Activated T-helper 2 cell treated with anti-CD3 and anti-CD28 coated beads, Interferon-gamma antibody, Interleukin-2, Interleukin-4, amounts not matched to agents 10 μg/mL and 5 μg/mL and 100 μg/mL, durations not matched to agents 14 hours and 24 hours and 36 hours (primary cell): ENCODE measurements around the gene USP6. TPM values are rescaled to one million over a fixed set of nuclear protein-coding genes. Genes with fewer than 3 reads are reported as not detected.
"Not testable (repeated sequence)": the region's sequence is repeated elsewhere in the genome, so short reads cannot be mapped to it uniquely, and the experiment has no call there.

Experiments used
- DNase-seq: peaks from one replicate; pipeline ENCODE4 v3.0.0; 2021; ENCODE audit warnings: low spot score
- H3K27ac Mint-ChIP-seq: one replicate; pipeline ENCODE4 v1.8.0; 2021; ENCODE audit warnings: mixed read lengths
- H3K27me3 Mint-ChIP-seq: one replicate; pipeline ENCODE4 v1.8.0; 2021; ENCODE audit warnings: low read depth, mixed read lengths
- H3K36me3 Mint-ChIP-seq: one replicate; pipeline ENCODE4 v1.8.0; 2021; ENCODE audit warnings: low read depth, mixed read lengths
- H3K4me1 Mint-ChIP-seq: one replicate; pipeline ENCODE4 v1.8.0; 2021; ENCODE audit warnings: low read depth, mixed read lengths
- H3K4me3 Mint-ChIP-seq: one replicate; pipeline ENCODE4 v1.8.0; 2021; ENCODE audit warnings: low read depth, mild to moderate bottlenecking, moderate library complexity, mixed read lengths
- H3K9me3 Mint-ChIP-seq: one replicate; pipeline ENCODE4 v1.8.0; 2021; ENCODE audit warnings: mixed read lengths
- intact Hi-C: fragments of 100-400 bp; cut with micrococcal nuclease; formaldehyde crosslinking; loops from one replicate; pipeline ENCODE4 v1.15.1; 2023
- total RNA-seq: library from RNA; stranded (reverse); gene quantifications from 2 replicates; pipeline ENCODE4 v1.2.3, GENCODE V29; 2022

USP6 gene
- total RNA-seq, 1 donor from 2014 or later, result 0.07 TPM

DNA sequence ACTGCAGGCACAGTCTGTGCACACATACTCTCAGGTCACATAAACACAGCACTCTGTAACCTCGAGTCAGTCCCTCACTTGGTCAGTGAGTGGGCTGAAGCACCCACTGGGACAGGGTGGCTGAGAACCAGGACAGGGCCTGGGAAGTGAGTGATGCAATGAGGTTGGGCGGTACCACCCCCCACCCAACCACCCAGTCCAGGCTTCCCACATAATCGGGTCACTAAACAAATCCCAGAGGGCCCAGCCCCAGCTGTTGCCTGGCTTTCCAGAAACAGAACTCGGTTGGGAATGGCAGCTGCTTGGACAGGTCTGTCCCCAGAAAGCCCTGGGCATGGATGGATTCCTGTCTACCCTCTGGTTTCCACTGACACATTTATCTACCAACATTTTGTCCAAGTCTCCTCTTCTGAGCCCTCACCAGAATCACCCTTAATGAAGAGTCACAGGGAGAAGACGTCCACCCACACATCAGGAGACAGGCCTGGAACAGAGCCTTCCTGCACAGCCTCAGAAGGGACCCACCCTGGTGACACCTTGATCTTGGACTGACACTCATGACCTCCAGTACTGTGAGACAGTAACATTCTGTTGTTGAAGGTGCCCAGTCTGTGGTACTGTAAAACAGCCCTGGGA is 8.4 kb downstream of the USP6 start:
- not testable (repeated sequence) for H3K9me3 Mint-ChIP-seq, DNase-seq, H3K4me3 Mint-ChIP-seq

GRCh38 chr17:5124896-5125295 is 9.1 kb downstream of the USP6 start:
- H3K4me1 Mint-ChIP-seq, H3K9me3 Mint-ChIP-seq, intact Hi-C loops, H3K36me3 Mint-ChIP-seq, H3K27ac Mint-ChIP-seq, H3K4me3 Mint-ChIP-seq, DNase-seq: not testable (repeated sequence)
- H3K27me3 Mint-ChIP-seq, result peaks cover 31% of the 10 kb centered on the region

More for the DNA sequence above, 8.4 kb downstream of the USP6 start:
- H3K27me3 Mint-ChIP-seq, result peaks cover 31% of the 10 kb centered on the region
- intact Hi-C loops, H3K36me3 Mint-ChIP-seq, H3K4me1 Mint-ChIP-seq, H3K27ac Mint-ChIP-seq: not testable (repeated sequence)

DNA sequence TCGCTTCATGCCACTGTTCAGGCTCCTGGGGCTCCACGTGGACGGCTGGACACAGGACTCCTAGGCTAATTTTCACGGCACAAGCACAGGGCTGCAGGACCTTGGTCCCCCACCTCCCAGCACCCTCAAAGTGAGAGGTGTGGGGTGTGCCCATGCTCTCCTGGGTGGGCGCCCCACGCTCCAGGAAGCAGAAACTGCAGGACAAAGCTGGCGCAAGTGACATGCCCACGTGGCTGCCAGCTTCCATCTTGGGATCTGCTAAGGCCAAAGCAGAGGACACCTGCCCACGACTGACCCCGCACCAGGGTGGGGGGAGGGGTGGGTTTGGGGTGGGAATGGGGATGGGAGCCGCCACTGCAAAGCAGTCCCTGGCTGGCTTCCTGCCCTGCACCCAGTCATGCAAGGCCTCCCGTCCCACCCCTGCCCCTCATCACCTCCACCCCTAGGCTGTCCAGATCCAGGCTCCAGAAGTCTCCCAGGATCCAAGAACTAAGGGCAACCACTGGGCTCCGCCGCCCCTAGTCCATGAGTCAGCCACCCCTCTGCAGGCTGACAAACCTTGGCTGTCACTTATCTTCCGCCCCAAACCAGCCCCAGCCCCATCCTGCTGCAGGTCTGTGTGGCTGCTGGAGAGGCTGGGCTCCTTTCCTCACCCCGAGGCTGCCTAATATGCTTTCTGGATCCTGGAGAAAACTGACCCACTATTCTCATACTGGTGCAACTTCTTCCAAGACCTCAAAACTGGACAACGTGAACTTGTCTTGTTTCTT is 11.1 kb downstream of the USP6 start:
- Mint-ChIP-seq H3K4me3 (no peak overlapping the region), H3K9me3 (no peaks in the 10 kb centered on the region), H3K4me1 (no peaks in the 10 kb centered on the region), H3K27me3 (peaks cover 17% of the 10 kb centered on the region), H3K27ac (no peak overlapping the region), H3K36me3 (no peaks in the 10 kb centered on the region)
- intact Hi-C loops, result no loop called here
- DNase-seq, result no peak

GRCh38 chr17:5127910-5128309 is 12.1 kb downstream of the USP6 start:
- no peaks in the 10 kb centered on the region for H3K9me3 Mint-ChIP-seq
- no peaks in the 10 kb centered on the region for H3K36me3 Mint-ChIP-seq
- no peak overlapping the region for H3K27ac Mint-ChIP-seq
- H3K4me1 Mint-ChIP-seq, result no peaks in the 10 kb centered on the region
- peaks cover 13% of the 10 kb centered on the region for H3K27me3 Mint-ChIP-seq
- intact Hi-C loops, result no loop called here
- no peak for DNase-seq
- no peak overlapping the region for H3K4me3 Mint-ChIP-seq

GRCh38 chr17:5128387-5128786 is 12.6 kb downstream of the USP6 start:
- H3K4me1 Mint-ChIP-seq, H3K27ac Mint-ChIP-seq, H3K36me3 Mint-ChIP-seq, intact Hi-C loops, H3K4me3 Mint-ChIP-seq, H3K9me3 Mint-ChIP-seq, DNase-seq: not testable (repeated sequence)
- peaks cover 13% of the 10 kb centered on the region for H3K27me3 Mint-ChIP-seq

DNA sequence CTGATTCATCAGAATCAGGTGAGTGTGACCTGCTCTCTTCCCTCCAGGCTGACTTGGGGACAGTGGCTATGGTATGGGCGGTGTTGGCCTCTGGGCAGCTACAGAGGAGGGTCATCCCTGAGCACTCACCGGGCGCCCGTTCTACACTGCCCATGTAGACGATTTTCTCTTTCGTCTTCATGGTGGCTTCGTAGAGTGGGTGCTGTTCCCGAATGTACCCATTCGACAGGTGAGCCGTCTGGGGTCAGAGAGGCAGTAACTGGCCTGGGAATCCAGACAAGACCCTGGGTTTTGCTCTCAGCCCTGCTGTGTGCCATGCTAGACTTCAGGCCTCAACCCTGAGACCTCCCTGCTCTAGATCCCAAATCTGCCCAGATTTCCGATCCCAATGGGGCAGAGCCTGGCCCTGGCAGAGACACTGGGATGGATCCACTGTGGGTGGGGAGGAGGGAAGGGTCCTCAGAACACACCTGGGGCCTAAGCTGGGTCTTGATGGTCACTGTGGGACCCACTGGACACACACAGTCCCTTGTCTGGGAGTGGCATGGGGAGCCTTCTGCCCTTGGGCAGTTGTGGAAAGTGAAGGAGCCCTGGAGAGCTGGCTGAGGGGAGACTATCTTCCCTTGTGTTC is 13.2 kb downstream of the USP6 start:
- peaks cover 8% of the 10 kb centered on the region for H3K27me3 Mint-ChIP-seq

GRCh38 chr17:5129770-5130169 is 13.9 kb downstream of the USP6 start:
- H3K4me1 Mint-ChIP-seq, intact Hi-C loops, H3K9me3 Mint-ChIP-seq, H3K36me3 Mint-ChIP-seq, H3K4me3 Mint-ChIP-seq, DNase-seq, H3K27ac Mint-ChIP-seq, H3K27me3 Mint-ChIP-seq: not testable (repeated sequence)

More for the DNA sequence above, 13.2 kb downstream of the USP6 start:
- Mint-ChIP-seq H3K4me3 (no peak overlapping the region), H3K4me1 (no peaks in the 10 kb centered on the region), H3K9me3 (no peaks in the 10 kb centered on the region), H3K36me3 (no peaks in the 10 kb centered on the region), H3K27ac (no peak overlapping the region)
- DNase-seq, result no peak
- intact Hi-C loops, result no loop called here

- H3K4me3 Mint-ChIP-seq, H3K9me3 Mint-ChIP-seq, H3K4me1 Mint-ChIP-seq, H3K36me3 Mint-ChIP-seq, DNase-seq, H3K27ac Mint-ChIP-seq, intact Hi-C loops, H3K27me3 Mint-ChIP-seq: not testable (repeated sequence)
Observed at GRCh38 chr17:5130261-5130660, 14.4 kb downstream of the USP6 start.

DNA sequence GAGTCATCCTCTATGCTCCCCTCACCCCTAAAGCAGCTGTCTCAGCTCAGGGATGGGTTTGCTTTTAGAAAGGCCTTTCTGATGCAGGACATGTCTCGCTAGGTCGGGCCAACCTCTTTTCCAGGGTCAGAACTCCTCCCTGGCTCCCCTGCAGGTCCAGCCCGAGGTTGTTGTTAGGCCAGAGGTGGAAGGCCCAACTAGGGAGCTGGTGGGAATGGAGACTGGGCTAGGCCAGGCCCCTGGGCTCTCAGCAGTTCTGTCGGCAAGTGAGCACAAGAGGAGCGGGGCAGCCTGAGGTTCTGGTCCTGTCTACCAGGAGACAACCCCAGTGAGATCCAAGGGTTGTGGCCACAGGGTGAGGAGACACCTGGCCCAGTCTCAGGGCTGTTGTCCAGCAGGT is 14.9 kb downstream of the USP6 start:
- H3K27ac Mint-ChIP-seq, H3K9me3 Mint-ChIP-seq, H3K4me3 Mint-ChIP-seq, DNase-seq, intact Hi-C loops, H3K4me1 Mint-ChIP-seq, H3K27me3 Mint-ChIP-seq, H3K36me3 Mint-ChIP-seq: not testable (repeated sequence)

DNA sequence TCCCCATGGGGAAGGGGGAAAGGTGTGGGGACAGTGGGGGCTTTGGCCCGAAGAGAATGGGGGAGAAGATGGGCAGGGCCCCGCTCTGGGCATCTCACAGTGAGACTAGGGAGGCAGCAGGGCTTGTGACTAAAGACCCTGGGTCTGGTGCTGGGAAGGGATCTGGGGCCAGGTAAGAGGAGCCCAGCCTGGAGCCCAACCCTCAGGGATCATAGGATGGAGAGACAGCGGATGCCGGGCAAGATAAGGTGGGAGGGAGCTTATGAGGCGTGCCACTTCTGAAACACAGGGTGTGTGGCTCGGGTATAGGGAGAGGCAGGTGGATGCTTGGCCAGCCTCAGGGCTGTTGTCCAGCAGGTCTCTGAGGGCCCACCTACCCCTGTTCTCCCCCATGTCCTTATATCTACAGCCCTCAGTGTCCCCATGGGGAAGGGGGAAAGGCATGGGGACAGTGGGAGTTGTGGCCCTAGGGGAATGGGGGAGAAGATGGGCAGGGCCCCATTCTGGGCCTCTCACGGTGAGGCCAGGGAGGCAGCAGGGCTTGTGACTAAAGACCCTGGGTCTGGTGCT is 15.4 kb downstream of the USP6 start:
- H3K9me3 Mint-ChIP-seq, result no peaks in the 10 kb centered on the region
- H3K4me1 Mint-ChIP-seq, result no peaks in the 10 kb centered on the region
- H3K27me3 Mint-ChIP-seq, result no peaks in the 10 kb centered on the region
- intact Hi-C loops, result no loop called here
- no peaks in the 10 kb centered on the region for H3K36me3 Mint-ChIP-seq
- DNase-seq, result peak; percentile 5
- no peak overlapping the region for H3K4me3 Mint-ChIP-seq
- H3K27ac Mint-ChIP-seq, result no peak overlapping the region

GRCh38 chr17:5131799-5132502 is 16.1 kb downstream of the USP6 start:
- H3K27ac Mint-ChIP-seq, H3K36me3 Mint-ChIP-seq, H3K4me3 Mint-ChIP-seq, intact Hi-C loops, H3K27me3 Mint-ChIP-seq, H3K9me3 Mint-ChIP-seq, H3K4me1 Mint-ChIP-seq: not testable (repeated sequence)
- peak; percentile 7 for DNase-seq

GRCh38 chr17:5132503-5133225 is 16.8 kb downstream of the USP6 start:
- DNase-seq, H3K27me3 Mint-ChIP-seq, H3K9me3 Mint-ChIP-seq, H3K4me3 Mint-ChIP-seq, intact Hi-C loops, H3K4me1 Mint-ChIP-seq, H3K36me3 Mint-ChIP-seq, H3K27ac Mint-ChIP-seq: not testable (repeated sequence)
